Mucosa of descending colon (tissue), 3 donors: ENCODE results near the gene ZNF48. TPM values are rescaled to one million over a fixed set of nuclear protein-coding genes. Genes with fewer than 3 reads are reported as not detected.

Source experiments
- ATAC-seq: fragments of 200-7000 bp; cut with Tn5 transposase; one replicate; pipeline ENCODE4 v1.9.1; 2020; ENCODE audit warnings: mild to moderate bottlenecking, moderate library complexity
- DNase-seq, 3 donors: peaks; one replicate each; pipeline ENCODE4 v3.0.0-alpha.2; 2020
- H3K36me3 ChIP-seq: fragments of 200-600 bp; one replicate; pipeline ENCODE4 v1.8.0; 2021; ENCODE audit warnings: low read depth, mild to moderate bottlenecking
- H3K4me1 ChIP-seq: fragments of 200-600 bp; one replicate; pipeline ENCODE4 v1.8.0; 2021; ENCODE audit warnings: low read depth, mild to moderate bottlenecking
- H3K4me3 ChIP-seq: fragments of 200-600 bp; one replicate; pipeline ENCODE4 v1.8.0; 2021; ENCODE audit warnings: mild to moderate bottlenecking
- H3K9me3 ChIP-seq: fragments of 200-600 bp; one replicate; pipeline ENCODE4 v1.8.0; 2021; ENCODE audit warnings: mild to moderate bottlenecking
- intact Hi-C, 2 donors: fragments of 100-400 bp; cut with DNase I in 1 of 2; cut with micrococcal nuclease in 1 of 2; formaldehyde crosslinking; loops; one replicate each; pipeline versions ENCODE4 v1.11.0 to v1.11.1; 2022; cut with DNase I, micrococcal nuclease
- total RNA-seq, 3 donors: library from RNA; stranded (reverse); fragmentation: NEBNext Ultra II Directional in 2 of 3; extraction: Animal tissue kit (Norgen Biotek cat#: 25700) in 2 of 3; gene quantifications; one replicate each; pipeline versions ENCODE4 v1.2.1 to v1.2.4, GENCODE V29; 2021 to 2023
- TF ChIP-seq, protein P1 (sequence below): fragments of 200-600 bp; IDR thresholded peaks from one replicate; pipeline ENCODE4 v1.8.0; 2022; ENCODE audit warnings: antibody characterized with exemption, mild to moderate bottlenecking
- donor health status: DM: no; HTN: no; CAD: no; lungs with moderate emphysema.
- donor health status: DM: no; HTN: no; CAD: no.
- donor health status: DM: no; HTN: yes; CAD: no.

The ZNF48 gene
- total RNA-seq, 3 donors from 2014 or later, result 6.5 to 13.7 (median 6.6) TPM

DNA sequence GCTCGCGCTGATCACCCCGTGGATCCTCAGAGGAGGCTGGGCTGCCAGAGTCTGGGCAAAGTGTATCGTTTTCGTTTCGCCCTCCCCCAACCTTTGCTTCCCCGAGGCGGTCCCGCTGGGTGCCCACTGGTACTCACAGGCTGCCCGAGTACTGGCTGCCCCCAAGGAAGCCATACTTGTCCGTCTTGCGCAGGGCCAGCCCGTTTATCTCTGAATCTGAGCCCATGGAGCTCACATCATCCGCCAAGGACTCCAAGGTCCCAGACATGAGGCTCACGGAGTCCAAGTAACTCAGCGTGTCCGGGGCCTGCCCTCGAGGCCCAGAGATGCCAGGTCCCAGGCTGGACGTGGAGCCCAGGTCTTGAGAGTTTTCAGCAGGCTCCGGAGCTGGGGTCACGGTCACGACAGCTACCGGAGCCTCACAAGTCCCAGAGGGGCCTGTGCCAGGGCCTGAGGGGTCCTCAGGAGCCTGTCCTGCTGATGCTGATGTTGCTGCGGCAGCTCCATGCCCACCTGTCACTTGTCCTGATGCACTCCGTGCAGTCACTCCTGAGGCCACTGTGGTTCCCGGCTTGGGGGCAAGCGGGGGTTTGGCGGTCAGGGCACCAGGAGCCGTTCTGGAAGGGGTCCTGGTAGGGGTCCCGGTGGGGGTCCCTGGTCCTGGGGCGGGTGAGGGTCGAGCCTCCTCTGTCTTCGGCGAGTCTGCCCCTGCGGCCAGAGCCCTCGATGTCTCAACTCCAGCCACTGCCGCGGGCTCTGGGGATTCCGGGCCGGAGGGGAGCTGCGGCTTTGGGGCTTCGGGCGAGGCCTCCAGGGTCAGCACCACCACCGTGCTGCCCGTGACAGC is 25.9 kb upstream of the ZNF48 start:
- H3K36me3 ChIP-seq, result peaks cover 4% of the 10 kb centered on the region
- ATAC-seq (no peak), DNase-seq (peak in 2 of 3 donors; percentile 61 to 73)
- intact Hi-C loops, result no loop called here
- H3K4me1 ChIP-seq, result peaks cover 16% of the 10 kb centered on the region
- TF ChIP-seq, protein P1, sequence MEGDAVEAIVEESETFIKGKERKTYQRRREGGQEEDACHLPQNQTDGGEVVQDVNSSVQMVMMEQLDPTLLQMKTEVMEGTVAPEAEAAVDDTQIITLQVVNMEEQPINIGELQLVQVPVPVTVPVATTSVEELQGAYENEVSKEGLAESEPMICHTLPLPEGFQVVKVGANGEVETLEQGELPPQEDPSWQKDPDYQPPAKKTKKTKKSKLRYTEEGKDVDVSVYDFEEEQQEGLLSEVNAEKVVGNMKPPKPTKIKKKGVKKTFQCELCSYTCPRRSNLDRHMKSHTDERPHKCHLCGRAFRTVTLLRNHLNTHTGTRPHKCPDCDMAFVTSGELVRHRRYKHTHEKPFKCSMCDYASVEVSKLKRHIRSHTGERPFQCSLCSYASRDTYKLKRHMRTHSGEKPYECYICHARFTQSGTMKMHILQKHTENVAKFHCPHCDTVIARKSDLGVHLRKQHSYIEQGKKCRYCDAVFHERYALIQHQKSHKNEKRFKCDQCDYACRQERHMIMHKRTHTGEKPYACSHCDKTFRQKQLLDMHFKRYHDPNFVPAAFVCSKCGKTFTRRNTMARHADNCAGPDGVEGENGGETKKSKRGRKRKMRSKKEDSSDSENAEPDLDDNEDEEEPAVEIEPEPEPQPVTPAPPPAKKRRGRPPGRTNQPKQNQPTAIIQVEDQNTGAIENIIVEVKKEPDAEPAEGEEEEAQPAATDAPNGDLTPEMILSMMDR, result no peak
- peak overlapping the region; percentile 75 for H3K4me3 ChIP-seq
- H3K9me3 ChIP-seq, result no peaks in the 10 kb centered on the region

DNA sequence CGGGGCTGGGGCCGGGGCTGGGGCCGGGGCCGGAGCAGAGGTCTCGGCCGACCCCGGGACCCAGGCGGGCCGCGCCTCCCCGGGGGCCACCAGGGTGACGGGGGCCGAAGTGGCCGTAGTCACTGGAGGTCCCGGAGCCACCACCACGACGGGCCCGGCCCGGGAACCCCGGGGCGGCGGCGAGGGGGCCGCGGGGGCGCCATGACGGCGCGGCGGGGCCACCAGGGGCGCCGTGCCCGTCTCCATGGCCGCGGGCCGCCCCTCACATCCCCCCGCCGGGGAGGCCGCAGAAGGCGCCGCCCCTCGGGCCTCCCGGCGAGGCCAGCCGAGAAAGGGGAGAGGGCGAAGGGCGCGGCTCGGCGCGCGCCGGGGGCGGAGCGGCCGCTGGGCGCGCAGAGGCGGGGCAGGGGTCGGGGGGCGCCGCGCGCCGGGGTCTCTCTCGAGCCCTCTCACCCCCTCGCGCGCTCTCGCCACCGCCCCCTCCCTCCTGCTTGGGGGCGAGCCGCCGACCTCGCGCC is 25.2 kb upstream of the ZNF48 start:
- peaks cover 16% of the 10 kb centered on the region for H3K4me1 ChIP-seq
- intact Hi-C loops, result no loop called here
- peak overlapping the region; percentile 75 for H3K4me3 ChIP-seq
- no peak for DNase-seq
- H3K9me3 ChIP-seq, result no peaks in the 10 kb centered on the region
- H3K36me3 ChIP-seq, result peaks cover 4% of the 10 kb centered on the region
- no peak for ATAC-seq
- TF ChIP-seq, protein P1, result peak; percentile 3

DNA sequence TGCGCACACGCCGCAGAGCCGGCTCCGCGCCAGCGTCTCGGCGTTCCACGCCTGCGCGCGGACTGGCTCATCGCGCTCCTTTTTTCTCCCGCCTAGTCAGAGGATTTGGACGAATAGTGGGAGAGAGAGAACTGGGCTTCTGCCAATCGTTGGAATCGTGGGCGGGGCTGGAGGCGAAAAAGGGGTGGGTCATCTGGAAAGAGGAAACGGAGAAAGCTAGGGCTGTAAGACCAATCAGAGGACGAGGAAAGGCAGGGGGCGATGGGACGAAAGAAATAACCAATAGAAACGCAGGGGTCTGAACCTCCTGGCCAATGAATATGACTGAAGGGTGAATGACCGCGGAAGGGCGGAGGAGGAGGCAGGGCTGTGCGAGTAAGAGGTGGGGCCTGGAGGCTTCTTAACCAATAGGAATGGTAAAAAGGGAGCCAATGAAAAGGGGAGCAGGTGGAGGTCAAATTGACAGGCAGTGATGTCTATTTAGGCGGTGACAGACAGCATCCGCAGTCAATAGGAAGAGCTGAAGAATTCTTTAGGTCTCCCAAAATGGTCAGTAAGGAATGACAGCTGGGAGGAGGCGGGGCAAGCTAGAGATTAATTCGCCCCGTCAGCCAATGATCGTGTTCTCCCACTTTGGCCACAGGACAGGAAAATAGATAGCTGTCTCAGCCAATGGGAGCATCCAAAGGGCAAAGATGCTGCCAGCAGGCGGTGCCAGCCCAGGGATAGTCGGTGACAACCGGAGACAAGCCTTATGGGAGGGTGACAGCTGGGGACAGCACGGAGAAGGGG is 24.6 kb upstream of the ZNF48 start, which contains the start of gene TBC1D10B:
TBC1D10B (minus strand) TSS at position 39 of the 792 bp plus-strand sequence. CDS start 311 bp downstream, outside the sequence.
- intact Hi-C loops, result no loop called here
- peaks cover 16% of the 10 kb centered on the region for H3K4me1 ChIP-seq
- ATAC-seq (peak; percentile 87), DNase-seq (peak; percentile 99 to 100 (median 99))
- TF ChIP-seq, protein P1, result no peak
- no peaks in the 10 kb centered on the region for H3K9me3 ChIP-seq
- peak within 1 kb of the TSS; percentile 75 for H3K4me3 ChIP-seq
- peaks cover 4% of the 10 kb centered on the region for H3K36me3 ChIP-seq

DNA sequence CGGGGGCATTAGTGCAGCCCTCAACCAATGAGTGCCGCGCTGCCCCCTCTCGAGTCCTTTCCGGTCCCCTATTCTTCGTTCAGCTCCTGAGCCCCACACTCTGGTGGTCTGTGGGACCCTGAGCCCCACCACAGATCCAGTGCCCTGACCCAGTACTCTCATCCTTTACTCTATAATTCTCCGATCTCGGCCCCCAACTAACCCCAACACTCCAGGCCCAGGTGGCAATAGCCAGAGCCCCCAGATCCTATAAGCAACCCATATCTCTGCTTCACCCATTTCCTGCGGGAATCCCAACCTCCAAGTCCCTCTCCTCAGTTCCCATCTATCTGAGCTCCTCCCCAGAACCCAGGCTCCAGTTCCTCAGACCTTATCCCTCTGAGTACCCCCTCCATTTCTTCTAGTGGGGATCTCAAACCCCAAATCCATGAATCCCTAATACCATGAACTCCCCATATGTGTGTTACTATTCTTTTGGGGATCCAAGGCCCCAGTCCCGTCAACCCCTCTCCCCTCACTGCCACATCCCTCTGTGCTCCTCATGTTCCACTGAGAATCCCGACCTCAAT is 23.9 kb upstream of the ZNF48 start:
- intact Hi-C loops, result no loop called here
- no peak for ATAC-seq
- peaks cover 16% of the 10 kb centered on the region for H3K4me1 ChIP-seq
- peak overlapping the region; percentile 75 for H3K4me3 ChIP-seq
- H3K36me3 ChIP-seq, result peaks cover 4% of the 10 kb centered on the region
- DNase-seq, result no peak
- H3K9me3 ChIP-seq, result no peaks in the 10 kb centered on the region
- TF ChIP-seq, protein P1, result no peak

DNA sequence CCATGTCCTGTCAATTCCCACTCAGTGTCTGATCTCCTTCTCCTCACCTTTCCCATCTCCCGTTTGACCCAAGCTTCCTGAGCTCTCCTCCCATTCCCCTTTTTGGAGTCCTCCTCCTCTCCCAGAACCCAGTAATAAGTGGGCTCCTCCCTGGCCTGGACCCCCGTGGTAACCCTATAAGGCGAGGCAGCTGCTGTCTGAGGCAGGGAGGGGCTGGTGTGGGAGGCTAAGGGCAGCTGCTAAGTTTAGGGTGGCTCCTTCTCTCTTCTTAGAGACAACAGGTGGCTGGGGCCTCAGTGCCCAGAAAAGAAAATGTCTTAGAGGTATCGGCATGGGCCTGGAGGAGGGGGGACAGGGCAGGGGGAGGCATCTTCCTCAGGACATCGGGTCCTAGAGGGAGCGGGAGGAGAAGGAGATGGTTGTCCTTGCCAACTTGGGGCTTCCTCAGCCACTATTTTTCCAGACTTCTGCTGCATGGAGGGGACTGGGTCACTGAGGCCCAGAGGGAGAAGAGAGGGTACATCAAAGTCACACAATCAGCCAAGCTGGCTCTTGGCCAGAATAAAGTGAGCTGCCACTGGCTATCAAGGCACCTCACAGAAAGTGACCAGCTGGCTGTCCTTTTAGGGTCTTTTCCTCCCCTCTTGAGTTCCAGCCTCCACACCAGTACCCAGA is 23.0 kb upstream of the ZNF48 start:
- H3K4me3 ChIP-seq, result no peak overlapping the region
- TF ChIP-seq, protein P1, result no peak
- peaks cover 17% of the 10 kb centered on the region for H3K4me1 ChIP-seq
- H3K9me3 ChIP-seq, result no peaks in the 10 kb centered on the region
- ATAC-seq, result no peak
- peaks cover 4% of the 10 kb centered on the region for H3K36me3 ChIP-seq
- intact Hi-C loops, result no loop called here
- no peak for DNase-seq
